Stimulated activated naive CD4-positive, alpha-beta T cell (primary cell): ENCODE data around the gene ACP4.
"Not testable (repeated sequence)": the region's sequence is repeated elsewhere in the genome, so short reads cannot be mapped to it uniquely, and the experiment has no call there.

Experiments used
- DNase-seq, 6 experiments: peaks; one replicate each; lab custom pipeline; 2025; lab: John Stamatoyannopoulos, UW

ACP4 gene, protein sequence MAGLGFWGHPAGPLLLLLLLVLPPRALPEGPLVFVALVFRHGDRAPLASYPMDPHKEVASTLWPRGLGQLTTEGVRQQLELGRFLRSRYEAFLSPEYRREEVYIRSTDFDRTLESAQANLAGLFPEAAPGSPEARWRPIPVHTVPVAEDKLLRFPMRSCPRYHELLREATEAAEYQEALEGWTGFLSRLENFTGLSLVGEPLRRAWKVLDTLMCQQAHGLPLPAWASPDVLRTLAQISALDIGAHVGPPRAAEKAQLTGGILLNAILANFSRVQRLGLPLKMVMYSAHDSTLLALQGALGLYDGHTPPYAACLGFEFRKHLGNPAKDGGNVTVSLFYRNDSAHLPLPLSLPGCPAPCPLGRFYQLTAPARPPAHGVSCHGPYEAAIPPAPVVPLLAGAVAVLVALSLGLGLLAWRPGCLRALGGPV

DNA sequence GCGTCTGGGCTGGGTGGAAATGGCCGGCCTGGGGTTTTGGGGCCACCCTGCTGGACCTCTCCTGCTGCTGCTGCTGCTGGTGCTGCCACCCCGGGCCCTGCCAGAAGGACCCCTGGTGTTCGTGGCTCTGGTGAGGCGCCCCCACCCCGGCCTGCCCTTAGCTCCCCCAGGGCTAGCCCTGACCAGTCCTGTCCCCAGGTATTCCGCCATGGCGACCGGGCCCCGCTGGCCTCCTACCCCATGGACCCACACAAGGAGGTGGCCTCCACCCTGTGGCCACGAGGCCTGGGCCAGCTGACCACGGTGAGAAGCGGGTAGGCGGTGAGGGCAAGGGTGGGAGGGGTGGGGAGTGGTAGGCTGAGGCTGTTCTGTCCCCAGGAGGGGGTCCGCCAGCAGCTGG lies at the start of gene ACP4:
Gene ACP4, plus strand, starts transcription at position 20 of the 400 bp plus-strand sequence. Its CDS starts 0 bp downstream, at position 20.
- DNase-seq = no peak

DNA sequence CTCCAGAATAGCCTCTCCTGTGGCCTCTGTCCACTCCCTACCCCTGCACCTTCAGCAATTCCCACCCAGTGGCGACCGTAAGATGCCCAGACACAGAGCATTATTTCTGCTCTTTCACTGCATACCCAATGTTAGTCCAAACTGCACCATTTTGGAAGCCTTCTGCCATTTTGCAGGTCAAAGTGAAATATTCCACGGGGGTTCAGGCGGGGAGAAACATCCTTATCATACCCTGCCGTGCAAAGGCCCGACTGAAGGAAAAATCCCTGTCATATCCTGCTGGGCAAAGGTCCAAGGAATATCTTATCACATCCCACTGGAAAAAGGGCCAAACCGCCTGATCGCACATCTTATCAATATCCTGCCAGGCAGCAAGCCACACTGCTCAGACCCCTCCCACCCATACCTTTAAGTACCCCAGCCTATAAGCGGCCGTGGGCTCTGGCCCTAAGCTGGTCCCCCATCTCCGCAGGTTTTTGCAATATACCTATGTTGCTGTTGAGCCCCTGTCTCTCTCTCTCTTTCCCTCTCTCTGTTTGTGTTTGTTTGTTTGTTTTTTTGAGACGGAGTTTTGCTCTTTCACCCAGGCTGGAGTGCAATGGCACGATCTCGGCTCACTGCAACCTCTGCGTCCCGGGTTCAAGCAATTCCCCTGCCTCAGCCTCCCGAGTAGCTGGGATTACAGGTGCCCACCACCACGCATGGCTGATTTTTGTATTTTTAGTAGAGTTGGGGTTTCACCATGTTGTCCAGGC lies 48.9 kb upstream of the ACP4 start:
- no peak for DNase-seq

DNA sequence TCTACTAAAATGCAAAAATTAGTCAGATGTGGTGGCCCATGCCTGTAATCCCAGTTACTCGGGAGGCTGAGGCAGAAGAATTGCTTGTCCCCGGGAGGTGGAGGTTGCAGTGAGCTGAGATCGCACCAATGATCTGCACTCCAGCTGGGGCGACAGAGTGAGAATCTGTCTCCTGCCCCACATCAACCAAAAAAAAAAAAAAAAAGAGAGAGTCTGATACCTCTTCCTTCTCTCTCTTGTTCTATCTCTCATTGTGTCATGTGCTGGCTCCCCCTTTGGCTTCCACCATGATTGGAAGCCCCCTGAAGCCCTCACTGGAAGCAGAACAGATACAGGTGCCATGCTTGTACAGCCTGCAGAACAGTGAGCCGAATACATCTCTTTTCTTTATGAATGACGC lies 46.7 kb upstream of the ACP4 start:
- DNase-seq = no peak

DNA sequence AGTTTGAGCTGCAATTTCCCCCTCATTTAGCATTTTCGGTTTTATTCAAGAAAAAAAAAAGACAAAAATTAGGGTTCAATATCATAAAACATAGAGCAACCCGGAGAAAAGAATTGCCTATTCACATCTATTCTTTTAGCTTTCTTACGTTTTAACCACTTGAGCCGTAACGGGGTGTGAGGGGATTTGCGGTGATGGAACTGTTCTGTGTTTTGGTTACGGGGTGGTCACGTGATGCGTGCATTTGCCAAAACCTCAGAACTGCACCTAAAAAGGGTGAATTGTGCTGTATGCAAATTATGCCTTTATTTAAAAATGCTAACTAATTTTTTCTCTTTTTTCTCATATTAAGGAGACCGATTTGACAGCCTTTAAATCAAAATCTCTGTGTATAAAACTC lies 45.0 kb upstream of the ACP4 start:
- no peak for DNase-seq

DNA sequence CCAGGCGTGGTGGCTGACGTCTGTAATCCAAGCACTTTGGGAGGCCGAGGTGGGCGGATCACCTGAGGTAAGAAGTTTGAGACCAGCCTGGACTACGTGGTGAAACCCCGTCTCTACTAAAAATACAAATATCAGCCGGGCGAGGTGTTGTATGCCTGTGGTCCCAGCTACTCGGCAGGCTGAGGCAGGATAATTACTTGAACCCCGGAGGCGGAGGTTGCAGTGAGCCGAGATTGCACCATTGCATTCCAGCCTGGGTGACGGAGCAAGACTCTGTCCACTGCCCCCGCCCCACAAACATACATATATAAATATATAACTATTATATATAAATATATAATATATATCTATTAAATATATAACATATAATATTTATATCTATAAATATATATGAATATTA lies 43.1 kb upstream of the ACP4 start:
- DNase-seq = not testable (repeated sequence)

DNA sequence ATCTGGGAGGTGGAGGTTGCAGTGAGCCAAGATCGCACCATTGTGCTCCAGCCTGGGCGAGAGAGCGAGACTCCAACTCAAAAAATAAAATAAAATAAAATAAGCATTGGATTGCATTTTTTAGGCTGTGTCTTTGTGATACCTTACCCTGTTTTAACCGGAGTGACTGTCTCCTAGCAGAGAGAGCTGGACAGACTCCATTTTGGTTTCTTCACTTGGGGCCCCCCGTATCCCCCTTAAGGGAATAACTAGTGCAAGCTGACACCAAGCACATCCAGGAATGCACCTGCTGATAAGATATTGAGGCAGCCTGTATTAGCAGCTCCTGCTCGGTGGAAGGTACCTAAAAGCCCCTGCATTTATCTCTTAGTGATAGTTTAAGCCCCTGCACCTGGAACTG lies 40.7 kb upstream of the ACP4 start:
- DNase-seq = no peak

DNA sequence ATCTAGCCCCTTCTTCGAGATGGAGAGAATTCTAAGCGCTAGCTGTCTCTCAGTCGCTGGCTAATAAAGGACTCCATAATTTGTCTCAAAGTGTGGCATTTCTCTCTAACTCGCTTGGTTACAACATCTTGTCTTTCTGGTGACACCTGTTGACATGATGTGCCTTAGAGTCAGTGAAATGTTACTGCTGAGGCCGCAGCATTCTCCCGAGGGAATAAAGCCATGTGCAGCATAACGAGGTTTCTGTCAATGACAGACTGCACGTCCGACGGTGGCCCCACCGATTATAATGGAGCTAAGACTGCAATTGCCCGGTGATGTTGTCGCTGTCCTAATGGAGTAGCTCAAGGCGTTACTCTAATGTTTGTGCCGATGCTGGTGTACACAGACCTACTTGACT lies 40.2 kb upstream of the ACP4 start:
- DNase-seq = no peak

DNA sequence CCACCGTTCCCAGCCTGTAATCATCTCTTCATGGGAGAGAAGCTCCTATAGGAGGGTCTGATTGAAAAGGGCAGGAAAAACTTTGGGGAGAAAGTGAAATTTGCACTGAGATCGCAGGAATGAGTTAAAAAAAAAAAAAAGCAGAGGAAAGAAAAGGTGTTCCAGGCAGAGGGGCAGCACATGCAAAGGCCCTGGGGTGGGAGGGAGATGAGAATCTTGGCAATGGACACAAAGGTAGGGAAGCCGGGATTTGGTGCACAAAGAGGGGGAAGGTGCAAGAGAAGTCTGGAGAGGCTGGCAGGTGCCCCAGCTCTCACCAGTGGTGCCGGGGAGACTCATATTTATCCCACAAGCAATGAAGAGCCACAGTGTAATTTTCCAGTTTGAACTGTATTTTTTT lies 36.3 kb upstream of the ACP4 start:
- DNase-seq = no peak

DNA sequence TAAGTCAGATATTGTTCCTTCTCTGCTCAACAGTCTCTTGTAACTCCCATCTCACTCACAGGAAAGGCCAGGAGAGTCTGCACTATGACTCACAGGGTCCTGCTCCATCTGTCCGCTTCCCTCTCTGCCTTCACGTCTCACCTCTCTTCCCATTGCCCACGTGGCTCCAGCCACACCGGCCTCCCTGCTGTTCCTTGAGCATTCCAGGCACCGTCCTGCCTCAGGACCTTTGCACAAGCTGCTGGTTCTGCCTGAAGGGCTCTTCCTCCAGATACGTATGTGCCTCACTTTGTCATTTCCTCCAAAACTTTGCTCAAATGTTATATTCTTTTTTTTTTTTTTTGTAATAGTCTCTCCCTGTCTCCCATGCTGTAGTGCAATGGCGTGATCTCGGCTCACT lies 34.0 kb upstream of the ACP4 start:
- not testable (repeated sequence) for DNase-seq

DNA sequence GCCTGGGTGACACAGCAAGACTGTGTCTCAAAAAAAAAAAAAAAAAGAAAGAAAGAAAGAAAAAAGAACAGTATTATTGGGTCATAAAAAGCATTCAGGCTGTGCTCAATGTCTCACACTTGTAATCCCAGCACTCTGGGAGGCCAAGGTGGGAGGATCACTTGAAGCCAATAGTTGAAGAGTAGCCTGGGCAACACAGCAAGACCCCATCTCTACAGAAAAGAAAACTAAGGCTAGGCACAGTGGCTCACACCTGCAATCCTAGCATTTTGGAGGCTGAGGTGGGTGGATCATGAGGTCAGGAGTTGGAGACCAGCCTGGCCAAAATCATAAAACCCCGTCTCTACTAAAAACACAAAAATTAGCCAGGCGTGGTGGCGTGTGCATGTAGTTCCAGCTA lies 32.6 kb upstream of the ACP4 start:
- not testable (repeated sequence) for DNase-seq

DNA sequence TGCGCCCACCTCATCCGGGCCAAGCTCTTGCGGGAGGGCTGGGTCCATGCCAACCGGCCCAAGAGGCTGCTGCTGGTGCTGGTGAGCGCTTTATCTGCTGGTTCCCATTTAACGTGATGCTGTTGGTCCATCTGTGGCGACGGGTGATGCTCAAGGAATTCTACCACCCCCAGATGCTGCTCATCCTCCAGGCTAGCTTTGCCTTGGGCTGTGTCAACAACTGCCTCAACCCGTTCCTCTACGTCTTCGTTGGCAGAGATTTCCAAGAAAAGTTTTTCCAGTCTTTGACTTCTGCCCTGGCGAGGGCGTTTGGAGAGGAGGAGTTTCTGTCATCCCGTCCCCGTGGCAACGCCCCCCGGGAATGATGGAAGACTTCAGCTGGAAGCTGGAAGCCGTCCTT lies 31.1 kb upstream of the ACP4 start:
- not testable (repeated sequence) for DNase-seq

DNA sequence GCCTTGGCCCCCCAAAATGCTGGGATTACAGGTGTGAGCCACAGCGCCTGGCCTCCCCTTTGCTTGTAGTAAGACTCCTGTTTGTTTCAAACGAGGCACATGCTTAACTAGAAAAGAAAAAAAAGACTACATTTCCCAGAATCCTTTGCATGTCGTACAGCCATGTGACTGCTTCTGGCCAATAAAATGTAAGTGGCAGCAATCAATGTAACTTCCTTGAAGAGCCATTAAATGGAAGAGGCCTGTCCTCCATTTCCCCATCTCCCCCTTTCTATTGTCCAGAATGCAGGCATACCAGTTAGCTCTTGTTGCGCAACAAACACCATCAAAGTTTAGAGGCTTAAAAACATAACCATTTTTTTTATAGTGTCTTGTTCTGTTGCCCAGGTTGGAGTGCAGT lies 30.3 kb upstream of the ACP4 start:
- no peak for DNase-seq

DNA sequence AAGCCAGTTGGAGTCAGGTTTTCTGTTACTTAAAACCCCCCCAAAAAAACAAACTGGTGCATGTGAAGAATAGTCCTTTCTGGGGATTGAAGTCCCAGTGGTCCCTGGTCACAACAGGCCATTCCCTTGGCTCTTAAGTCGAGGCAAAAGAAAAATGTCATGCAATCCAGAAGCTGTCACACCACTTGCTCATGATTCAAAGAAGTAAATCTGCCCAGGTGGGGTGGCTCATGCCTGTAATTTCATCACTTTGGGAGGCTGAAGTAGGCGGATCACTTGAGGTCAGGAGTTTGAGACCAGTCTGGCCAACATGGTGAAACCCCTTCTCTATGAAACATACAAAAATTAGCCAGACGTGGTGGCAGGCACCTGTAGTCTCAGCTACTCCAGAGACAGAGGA lies 28.7 kb upstream of the ACP4 start:
- not testable (repeated sequence) for DNase-seq

DNA sequence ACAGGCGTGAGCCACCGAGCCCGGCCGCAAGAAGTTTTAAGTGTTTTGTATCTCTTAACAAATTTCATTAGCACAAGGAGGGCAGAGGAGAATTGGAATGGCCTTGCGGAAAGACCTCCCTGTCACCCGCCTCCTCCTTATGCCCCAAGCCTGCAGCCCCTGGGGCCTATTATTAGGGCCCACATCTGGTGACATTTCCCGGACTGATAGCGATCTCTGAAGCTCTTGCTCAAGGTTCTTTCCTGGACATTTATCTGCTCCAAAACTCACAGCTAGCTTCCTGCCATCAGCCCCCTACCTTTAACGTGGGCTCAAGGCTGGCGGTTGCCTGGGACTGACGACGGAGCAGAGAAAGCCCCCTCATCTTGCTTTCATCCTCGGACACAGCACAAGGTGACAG lies 26.7 kb upstream of the ACP4 start:
- DNase-seq = not testable (repeated sequence)

DNA sequence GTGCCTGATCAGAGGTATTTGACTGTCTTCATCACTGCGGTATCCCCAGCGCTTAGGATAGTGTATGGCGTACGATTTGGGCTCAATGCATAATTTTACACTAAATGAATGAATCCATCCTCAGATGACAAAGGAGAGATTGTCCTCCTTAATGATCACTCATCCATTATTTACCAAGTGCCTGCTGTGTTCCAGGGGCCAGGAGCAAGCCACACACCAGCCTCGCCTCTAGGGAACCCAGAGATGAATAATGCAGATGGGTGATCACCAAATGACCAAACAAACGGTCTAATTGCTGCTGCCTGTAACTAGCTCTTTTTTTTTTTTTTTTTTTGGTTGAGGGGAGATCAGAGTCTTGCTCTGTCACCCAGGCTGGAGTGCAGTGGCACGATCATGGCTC lies 25.8 kb upstream of the ACP4 start:
- DNase-seq = no peak

DNA sequence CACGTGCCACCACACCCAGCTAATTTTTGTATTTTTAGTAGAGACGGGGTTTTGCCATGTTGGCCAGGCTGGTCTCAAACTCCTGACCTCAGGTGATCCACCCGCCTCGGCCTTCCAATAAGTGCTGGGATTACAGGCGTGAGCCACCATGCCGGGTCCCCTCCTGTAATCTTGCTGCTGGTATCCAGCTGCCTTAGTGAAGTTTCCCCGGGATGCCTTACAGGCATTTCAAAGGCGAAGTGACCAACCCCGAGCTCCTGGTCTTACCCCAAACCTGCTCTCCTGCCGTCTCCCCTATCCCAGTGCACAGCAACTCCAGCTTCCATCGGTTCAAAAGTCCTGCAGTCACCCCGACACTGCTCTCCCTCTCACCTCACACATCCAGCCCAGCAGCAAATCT lies 23.5 kb upstream of the ACP4 start:
- not testable (repeated sequence) for DNase-seq

DNA sequence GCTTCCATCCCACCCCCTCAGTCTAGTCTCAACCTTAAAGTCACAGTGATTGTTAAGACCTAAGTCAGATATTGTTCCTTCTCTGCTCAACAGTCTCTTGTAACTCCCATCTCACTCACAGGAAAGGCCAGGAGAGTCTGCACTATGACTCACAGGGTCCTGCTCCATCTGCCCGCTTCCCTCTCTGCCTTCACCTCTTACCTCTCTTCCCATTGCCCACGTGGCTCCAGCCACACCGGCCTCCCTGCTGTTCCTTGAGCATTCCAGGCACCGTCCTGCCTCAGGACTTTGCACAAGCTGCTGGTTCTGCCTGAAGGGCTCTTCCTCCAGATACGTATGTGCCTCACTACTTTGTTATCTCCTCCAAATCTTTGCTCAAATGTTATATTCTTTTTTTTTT lies 23.0 kb upstream of the ACP4 start:
- not testable (repeated sequence) for DNase-seq

DNA sequence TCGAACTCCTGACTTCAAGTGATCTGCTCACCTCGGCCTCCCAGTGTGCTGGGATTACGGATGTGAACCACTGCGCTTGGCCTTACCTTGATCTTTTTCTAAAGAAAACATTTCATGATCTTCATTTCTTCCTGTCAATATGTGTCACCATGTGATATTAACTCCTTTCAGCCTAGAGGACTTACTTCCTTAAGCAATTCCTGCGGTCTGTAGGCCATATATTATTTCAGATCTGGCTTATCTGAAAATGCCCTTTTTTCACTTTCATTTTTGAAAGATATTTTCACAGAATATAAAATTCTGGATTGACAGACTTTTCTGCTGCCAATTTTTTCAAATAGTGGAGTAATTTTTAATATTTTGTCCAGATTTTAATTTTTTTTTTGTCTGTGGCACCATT lies 21.9 kb upstream of the ACP4 start:
- DNase-seq = no peak

DNA sequence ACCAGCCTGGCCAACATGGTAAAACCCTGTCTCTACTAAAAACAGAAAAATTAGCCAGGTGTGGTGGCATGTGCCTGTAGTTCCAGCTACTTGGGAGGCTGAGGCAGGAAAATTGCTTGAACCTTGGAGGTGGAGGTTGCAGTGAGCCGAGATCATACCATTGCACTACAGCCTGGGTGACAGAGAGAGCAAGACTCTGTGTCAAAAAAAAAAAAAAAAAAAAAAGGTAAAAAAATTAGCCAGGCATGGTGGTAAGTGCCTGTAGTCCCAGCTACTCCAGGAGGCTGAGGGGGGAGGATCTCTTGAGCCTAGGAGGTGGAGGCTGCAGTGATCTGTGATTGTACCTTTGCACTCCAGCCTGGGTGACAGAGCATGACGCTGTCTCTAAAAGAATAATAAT lies 20.1 kb upstream of the ACP4 start, which contains the start of gene GPR32:
Gene GPR32, plus strand, starts transcription at position 301 of the 400 bp plus-strand sequence. CDS start 137 bp downstream, outside the sequence.
- DNase-seq = not testable (repeated sequence)

DNA sequence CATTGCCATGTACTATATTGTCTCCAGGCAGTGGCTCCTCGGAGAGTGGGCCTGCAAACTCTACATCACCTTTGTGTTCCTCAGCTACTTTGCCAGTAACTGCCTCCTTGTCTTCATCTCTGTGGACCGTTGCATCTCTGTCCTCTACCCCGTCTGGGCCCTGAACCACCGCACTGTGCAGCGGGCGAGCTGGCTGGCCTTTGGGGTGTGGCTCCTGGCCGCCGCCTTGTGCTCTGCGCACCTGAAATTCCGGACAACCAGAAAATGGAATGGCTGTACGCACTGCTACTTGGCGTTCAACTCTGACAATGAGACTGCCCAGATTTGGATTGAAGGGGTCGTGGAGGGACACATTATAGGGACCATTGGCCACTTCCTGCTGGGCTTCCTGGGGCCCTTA lies 19.3 kb upstream of the ACP4 start:
- DNase-seq = no peak

DNA sequence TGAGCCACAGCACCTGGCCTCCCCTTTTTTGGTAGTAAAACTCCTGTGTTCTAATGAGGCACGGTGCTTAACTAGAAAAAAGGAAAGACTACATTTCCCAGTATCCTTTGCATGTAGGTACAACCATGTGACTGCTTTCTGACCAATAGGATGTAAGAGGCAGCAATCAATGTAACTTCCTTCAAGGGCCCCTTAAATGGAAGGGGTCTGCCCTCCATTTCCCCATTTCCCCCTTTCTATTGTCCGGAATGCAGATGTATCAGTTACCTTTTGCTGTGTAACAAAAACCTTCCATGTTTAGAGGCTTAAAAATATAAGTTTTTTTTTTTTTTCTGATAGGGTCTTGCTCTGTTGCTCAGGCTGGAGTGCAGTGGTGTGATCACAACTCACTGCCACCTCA lies 17.7 kb upstream of the ACP4 start:
- DNase-seq = no peak

DNA sequence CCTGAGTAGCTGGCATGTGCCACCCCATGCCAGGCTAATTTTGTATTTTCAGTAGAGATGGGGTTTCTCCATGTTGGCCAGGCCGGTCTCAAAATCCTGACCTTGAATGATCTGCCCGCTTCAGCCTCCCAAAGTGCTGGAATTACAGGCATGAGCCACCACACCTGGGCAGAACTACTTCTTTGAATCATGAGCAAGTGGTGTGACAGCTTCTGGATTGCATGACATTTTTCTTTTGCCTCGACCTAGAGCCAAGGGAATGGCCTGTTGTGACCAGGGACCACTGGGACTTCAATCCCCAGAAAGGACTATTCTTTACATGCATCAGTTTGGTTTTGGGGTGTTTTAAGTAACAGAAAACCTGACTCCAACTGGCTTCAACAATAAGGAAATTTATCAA lies 17.3 kb upstream of the ACP4 start:
- DNase-seq = not testable (repeated sequence)

DNA sequence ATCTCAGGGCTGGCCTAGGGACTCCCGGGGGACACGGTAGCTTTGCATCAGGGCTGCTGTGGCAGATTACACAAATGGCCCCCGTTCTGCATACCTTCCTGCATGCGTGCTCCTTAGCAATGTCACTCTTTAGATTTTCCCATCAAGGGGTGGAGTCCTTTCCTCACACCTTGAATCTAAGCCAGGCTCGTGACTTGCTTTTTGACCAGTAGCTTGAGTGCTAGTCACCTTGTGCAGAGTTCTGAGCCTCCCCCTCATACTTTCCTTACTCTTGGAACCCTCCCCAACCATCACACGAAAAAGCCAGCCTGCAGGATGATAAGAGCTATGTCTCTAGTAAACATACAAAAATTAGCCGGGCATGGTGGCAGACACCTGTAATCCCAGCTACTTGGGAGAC lies 16.8 kb upstream of the ACP4 start:
- DNase-seq = not testable (repeated sequence)
